GM18511 (cell line): ENCODE measurements around the gene RHEBL1.

Source experiments
- ATAC-seq: cut with Tn5 transposase; IDR thresholded peaks from one replicate; pipeline ENCODE4 v1.9.1; 2021; ENCODE audit warnings: mild to moderate bottlenecking, moderate library complexity; ENCODE audit not compliant: unreplicated experiment

Gene RHEBL1

DNA sequence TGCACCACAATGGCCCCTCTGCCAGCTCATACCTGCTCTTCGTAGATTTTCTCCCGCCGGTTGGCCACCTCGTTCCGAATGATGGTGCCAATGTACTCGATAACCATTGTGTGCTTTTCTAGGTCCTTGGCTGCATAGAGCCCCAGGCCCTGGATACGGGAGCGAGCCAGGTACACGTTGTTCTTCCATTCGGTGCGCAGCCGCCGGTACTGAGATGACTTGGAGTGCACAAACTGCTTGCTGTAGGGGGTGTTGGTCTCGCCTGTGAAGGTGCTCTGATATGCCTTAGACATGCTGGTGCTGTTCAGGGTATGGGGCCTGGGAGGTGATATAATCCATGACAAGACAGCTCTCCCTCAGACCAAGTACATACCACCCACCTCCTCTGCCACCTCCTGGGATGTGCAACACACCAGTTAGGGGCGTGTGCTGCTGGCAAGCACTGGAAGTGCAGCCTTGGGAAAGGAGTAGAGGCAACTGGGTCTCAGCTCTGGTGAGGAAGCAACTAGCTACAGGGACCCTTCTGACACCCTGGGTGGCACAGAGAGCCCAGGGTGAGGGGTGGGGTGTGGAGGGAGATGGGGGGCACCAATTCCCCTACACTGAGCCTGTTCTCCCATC lies 47.1 kb downstream of the RHEBL1 start:
- no peak for ATAC-seq

- no peak for ATAC-seq
These were observed 48.4 kb downstream of the RHEBL1 start for GRCh38 chr12:49021292-49021915.

- no peak for ATAC-seq
These were observed 49.3 kb downstream of the RHEBL1 start for GRCh38 chr12:49020441-49020840.

DNA sequence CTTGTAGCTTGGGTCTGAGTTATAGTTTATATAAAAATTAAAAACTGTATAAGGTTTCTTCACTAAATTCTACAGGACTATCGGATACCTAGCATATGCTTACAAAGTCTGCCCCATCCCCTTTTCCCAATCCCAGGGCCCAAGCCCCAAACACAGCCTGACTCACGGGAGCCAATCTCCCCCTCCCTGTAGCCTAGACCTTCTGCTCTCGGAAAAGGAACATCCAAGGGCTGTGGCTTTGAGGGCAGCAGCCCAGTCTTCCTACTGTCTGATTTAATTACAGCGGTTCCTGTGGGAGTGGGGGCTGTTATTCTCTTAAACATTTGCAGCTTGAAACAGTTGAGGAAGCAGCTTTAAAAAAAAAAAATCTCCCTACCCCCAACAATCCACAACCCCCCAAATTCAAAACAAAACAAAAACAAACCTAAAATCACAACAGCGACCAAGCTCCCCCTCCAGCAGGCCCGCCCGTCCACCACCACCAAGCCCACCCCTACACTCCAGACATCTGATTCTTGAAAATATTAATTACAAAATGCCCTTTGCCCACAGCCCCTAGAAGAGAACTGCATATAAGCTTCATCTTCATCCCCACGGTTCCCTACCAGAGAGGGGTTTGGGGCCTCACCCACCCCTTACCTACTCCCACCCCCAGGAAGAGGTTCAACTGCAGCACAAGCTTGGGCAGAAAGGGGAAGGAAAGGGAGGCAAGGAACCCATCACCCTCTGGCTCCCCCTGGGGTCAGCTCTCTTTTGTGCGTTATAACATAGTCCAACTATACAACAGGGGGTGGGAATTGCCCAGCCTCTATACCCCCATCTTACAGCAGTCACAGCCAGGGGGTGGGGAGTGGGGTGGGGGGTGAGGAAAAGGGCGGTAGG lies 50.1 kb downstream of the RHEBL1 start:
- ATAC-seq: no peak

DNA sequence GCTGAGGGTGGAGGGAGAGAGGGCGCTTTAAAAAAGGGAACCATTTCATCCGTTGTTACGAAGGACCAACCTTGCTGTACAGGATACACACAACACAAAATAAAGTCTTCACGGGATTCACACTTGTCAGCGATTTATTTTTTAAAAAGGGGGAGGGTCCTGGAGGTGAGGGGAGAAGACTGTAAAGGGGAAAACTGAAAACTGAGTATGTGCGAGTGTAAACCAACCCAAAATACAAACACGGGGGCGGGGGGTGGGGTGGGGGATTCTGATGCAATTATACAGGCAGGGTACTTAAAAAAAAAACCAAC lies 50.7 kb downstream of the RHEBL1 start:
- ATAC-seq: peak; percentile 36

DNA sequence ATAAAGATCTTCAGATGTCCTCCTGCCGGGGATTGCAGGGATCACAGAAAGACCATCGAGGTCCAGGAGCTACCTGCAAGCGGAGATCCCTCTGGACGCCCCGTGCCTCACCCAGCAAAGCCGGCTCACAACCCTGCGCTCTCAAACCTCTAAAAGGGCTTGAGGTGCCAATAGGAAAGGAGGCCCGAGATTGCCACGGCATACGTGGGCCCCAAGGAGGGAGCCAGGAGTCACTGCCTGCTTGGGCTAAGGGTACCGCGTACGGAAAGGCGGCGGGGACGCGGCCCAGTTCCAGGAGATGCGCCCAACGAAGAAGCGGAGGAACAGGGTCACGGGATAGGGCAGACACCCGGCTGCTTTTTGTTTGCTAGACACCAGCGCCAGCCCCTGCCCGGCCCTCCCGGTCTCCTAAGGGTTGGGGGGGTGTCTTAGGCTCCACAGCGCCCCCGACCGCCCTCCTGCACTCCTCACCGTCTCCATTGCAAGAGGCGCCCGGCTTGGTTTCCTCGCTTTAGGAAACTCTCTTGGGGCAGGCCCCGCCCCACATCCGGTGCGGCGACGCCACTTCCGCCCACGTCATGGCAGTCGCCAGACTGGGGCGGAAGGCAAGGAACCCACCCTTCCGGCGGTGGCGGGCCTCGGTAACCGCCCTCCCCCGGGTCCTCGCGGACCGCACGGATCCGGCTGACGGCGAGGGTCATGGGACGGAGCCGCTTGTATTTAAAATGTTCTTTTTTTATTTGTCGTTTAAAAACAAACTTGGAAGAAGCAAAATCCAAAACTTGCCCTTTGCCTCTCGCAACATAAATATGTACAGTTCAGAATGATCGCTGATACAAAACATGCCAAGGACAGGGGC lies 51.3 kb downstream of the RHEBL1 start, which contains the start of gene PRKAG1:
PRKAG1 (minus strand) TSS at position 516 of the 859 bp plus-strand sequence; CDS start at position 480, 36 bp downstream.
- ATAC-seq: peak; percentile 86

DNA sequence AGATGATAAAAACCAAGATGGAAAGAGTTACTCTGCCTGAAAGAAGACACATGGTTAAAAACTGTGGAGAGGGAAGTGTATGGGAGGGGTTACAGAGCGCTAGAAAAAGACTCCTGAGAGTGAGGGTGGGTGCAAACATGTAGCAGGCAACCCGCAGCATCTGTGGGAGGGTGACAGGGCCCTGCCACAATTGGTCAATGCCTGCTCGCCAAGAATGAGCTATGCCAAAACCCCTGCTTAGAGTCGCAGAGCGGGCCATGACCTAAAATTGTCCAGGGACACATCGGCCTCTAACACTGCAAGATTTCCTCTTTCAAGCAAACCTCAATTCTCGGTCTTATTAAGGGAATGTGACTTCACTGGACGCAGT lies 51.9 kb downstream of the RHEBL1 start:
- peak; percentile 29 for ATAC-seq

DNA sequence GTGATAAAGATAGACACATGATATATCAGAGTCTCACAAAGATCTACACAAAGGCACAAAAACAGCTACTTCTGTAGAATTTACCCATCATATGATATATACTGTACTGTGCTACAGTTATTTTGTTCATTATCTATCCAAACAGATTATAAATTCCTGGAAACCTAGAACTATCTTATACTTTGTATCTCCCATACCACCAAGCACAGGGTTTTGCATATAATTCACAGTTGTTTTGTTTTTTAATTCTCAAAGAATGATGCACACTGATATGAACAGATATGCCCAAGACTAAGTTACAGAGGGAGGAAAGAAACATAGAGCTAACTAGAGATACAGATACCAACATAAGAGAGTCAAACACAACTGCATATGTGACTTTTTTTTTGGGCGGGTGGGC lies 54.6 kb downstream of the RHEBL1 start:
- no peak for ATAC-seq
